Hepatocyte (in vitro differentiated cells): ENCODE data around the gene SPATA32.

Experiments used
- CTCF ChIP-seq: fragments of 200-600 bp; sonication (generic); IDR thresholded peaks from 2 replicates; pipeline ENCODE4 v1.5.1; 2016; ENCODE audit warnings: antibody characterized with exemption, mild to moderate bottlenecking; ENCODE audit not compliant: poor library complexity
- EZH2 ChIP-seq: fragments of 200-600 bp; sonication (generic); IDR thresholded peaks from 2 replicates; pipeline ENCODE4 v1.6.1; 2016; ENCODE audit warnings: antibody characterized with exemption, mild to moderate bottlenecking, borderline replicate concordance
- EZH2phosphoT487 ChIP-seq: fragments of 200-600 bp; sonication (generic); IDR thresholded peaks from one replicate; pipeline ENCODE4 v1.6.1; 2018; ENCODE audit warnings: antibody characterized with exemption, mild to moderate bottlenecking, low read depth, moderate library complexity; ENCODE audit not compliant: unreplicated experiment, severe bottlenecking

GRCh38 chr17:45256114-45256966 lies 5.6 kb downstream of the SPATA32 start:
- TF ChIP-seq CTCF (no peak), EZH2phosphoT487 (no peak), EZH2 (no peak)
